Smooth muscle cell (in vitro differentiated cells): ENCODE results near the gene GMDS. TPM values are rescaled to one million over a fixed set of nuclear protein-coding genes. Genes with fewer than 3 reads are reported as not detected.

Experiments used
- DNase-seq: peaks from one replicate; lab custom pipeline; 2025; ENCODE audit not compliant: unreplicated experiment; lab: John Stamatoyannopoulos, UW
- H2AFZ ChIP-seq: fragments of 200-600 bp; sonication (generic); 2 replicates; pipeline ENCODE4 v1.6.0; 2016; ENCODE audit warnings: antibody characterized with exemption, low read depth, mild to moderate bottlenecking
- H3F3A ChIP-seq: fragments of 200-600 bp; sonication (generic); 2 replicates; pipeline ENCODE4 v1.6.0; 2017; ENCODE audit warnings: antibody characterized with exemption, low read depth
- H3K27ac ChIP-seq: fragments of 200-600 bp; sonication (generic); 2 replicates; pipeline ENCODE4 v1.5.1; 2016; ENCODE audit warnings: low read depth, mild to moderate bottlenecking
- H3K27me3 ChIP-seq: fragments of 200-600 bp; sonication (generic); 2 replicates; pipeline ENCODE4 v1.6.1; 2016; ENCODE audit warnings: low read depth, mild to moderate bottlenecking
- H3K36me3 ChIP-seq: fragments of 200-600 bp; sonication (generic); 2 replicates; pipeline ENCODE4 v1.5.1; 2016; ENCODE audit warnings: low read depth
- H3K4me1 ChIP-seq: fragments of 200-600 bp; sonication (generic); 2 replicates; pipeline ENCODE4 v1.5.1; 2016; ENCODE audit warnings: low read depth
- H3K4me2 ChIP-seq: fragments of 200-600 bp; sonication (generic); 2 replicates; pipeline ENCODE4 v1.6.0; 2016; ENCODE audit warnings: mild to moderate bottlenecking
- H3K4me3 ChIP-seq: fragments of 200-600 bp; sonication (generic); 2 replicates; pipeline ENCODE4 v1.5.1; 2016; ENCODE audit warnings: mild to moderate bottlenecking
- H3K79me2 ChIP-seq: fragments of 200-600 bp; sonication (generic); 2 replicates; pipeline ENCODE4 v1.6.0; 2016; ENCODE audit warnings: low read depth, mild to moderate bottlenecking
- H3K9ac ChIP-seq: fragments of 200-600 bp; sonication (generic); 2 replicates; pipeline ENCODE4 v1.6.0; 2016; ENCODE audit warnings: low read depth
- H3K9me3 ChIP-seq: fragments of 200-600 bp; sonication (generic); replicated peaks from 2 replicates; pipeline ENCODE4 v1.5.1; 2016; ENCODE audit warnings: low read depth
- H4K20me1 ChIP-seq: fragments of 200-600 bp; sonication (generic); 2 replicates; pipeline ENCODE4 v1.6.0; 2016; ENCODE audit warnings: low read depth
- WGBS: methylation state at CpG from one replicate; pipeline ENCODE4 v1.1.7; 2016; ENCODE audit warnings: low lambda C conversion rate; 5-methylcytosine and 5-hydroxymethylcytosine counted together
- polyA plus RNA-seq: library from polyadenylated mRNA; unstranded; fragments of >200 nt; fragmentation: Nextera tagmentation; extraction: Ambion mirVana; gene quantifications from 2 replicates; pipeline ENCODE4 v1.2.1, GENCODE V29; 2016
- total RNA-seq: library from RNA; depleted of rRNA; stranded (reverse); fragments of >200 nt; gene quantifications from 2 replicates; pipeline ENCODE4 v1.2.3, GENCODE V29; 2014
- TF ChIP-seq, protein P1 (sequence below): fragments of 200-600 bp; sonication (generic); IDR thresholded peaks from 2 replicates; pipeline ENCODE4 v1.5.1; 2017; ENCODE audit warnings: borderline replicate concordance, mild to moderate bottlenecking, antibody characterized with exemption; ENCODE audit not compliant: insufficient read depth, poor library complexity, severe bottlenecking

Gene GMDS
- total and polyA plus RNA-seq, 2 experiments from 2014 or later: 3.7 to 8.5 TPM

GRCh38 chr6:1576711-1577110 is 668.7 kb downstream of the GMDS start:
- H3K4me3 ChIP-seq: no peak overlapping the region
- no peaks in the 10 kb centered on the region for H3K27me3 ChIP-seq
- 96% methylated on average over 11 of the region's 11 CpGs for WGBS
- H3K79me2 ChIP-seq: no peaks in the 10 kb centered on the region
- H3F3A ChIP-seq: peaks cover 6% of the 10 kb centered on the region
- no peaks in the 10 kb centered on the region for H4K20me1 ChIP-seq
- H3K36me3 ChIP-seq: no peaks in the 10 kb centered on the region
- H3K4me1 ChIP-seq: peaks cover 11% of the 10 kb centered on the region
- DNase-seq: no peak
- TF ChIP-seq, protein P1, sequence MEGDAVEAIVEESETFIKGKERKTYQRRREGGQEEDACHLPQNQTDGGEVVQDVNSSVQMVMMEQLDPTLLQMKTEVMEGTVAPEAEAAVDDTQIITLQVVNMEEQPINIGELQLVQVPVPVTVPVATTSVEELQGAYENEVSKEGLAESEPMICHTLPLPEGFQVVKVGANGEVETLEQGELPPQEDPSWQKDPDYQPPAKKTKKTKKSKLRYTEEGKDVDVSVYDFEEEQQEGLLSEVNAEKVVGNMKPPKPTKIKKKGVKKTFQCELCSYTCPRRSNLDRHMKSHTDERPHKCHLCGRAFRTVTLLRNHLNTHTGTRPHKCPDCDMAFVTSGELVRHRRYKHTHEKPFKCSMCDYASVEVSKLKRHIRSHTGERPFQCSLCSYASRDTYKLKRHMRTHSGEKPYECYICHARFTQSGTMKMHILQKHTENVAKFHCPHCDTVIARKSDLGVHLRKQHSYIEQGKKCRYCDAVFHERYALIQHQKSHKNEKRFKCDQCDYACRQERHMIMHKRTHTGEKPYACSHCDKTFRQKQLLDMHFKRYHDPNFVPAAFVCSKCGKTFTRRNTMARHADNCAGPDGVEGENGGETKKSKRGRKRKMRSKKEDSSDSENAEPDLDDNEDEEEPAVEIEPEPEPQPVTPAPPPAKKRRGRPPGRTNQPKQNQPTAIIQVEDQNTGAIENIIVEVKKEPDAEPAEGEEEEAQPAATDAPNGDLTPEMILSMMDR: no peak
- H3K27ac ChIP-seq: no peak overlapping the region
- H3K9ac ChIP-seq: no peak overlapping the region
- no peak overlapping the region for H2AFZ ChIP-seq
- no peaks in the 10 kb centered on the region for H3K9me3 ChIP-seq
- no peak overlapping the region for H3K4me2 ChIP-seq

GRCh38 chr6:1576166-1576565 is 669.2 kb downstream of the GMDS start:
- H3K4me3 ChIP-seq: no peak overlapping the region
- 79% methylated on average over 9 of the region's 9 CpGs for WGBS
- no peaks in the 10 kb centered on the region for H3K36me3 ChIP-seq
- no peak overlapping the region for H2AFZ ChIP-seq
- no peak for DNase-seq
- no peaks in the 10 kb centered on the region for H3K9me3 ChIP-seq
- TF ChIP-seq, protein P1: no peak
- H3K4me2 ChIP-seq: peak overlapping the region; percentile 80
- no peaks in the 10 kb centered on the region for H3K79me2 ChIP-seq
- H3F3A ChIP-seq: peaks cover 6% of the 10 kb centered on the region
- H3K27me3 ChIP-seq: no peaks in the 10 kb centered on the region
- peaks cover 11% of the 10 kb centered on the region for H3K4me1 ChIP-seq
- no peaks in the 10 kb centered on the region for H4K20me1 ChIP-seq
- H3K27ac ChIP-seq: no peak overlapping the region
- H3K9ac ChIP-seq: no peak overlapping the region

DNA sequence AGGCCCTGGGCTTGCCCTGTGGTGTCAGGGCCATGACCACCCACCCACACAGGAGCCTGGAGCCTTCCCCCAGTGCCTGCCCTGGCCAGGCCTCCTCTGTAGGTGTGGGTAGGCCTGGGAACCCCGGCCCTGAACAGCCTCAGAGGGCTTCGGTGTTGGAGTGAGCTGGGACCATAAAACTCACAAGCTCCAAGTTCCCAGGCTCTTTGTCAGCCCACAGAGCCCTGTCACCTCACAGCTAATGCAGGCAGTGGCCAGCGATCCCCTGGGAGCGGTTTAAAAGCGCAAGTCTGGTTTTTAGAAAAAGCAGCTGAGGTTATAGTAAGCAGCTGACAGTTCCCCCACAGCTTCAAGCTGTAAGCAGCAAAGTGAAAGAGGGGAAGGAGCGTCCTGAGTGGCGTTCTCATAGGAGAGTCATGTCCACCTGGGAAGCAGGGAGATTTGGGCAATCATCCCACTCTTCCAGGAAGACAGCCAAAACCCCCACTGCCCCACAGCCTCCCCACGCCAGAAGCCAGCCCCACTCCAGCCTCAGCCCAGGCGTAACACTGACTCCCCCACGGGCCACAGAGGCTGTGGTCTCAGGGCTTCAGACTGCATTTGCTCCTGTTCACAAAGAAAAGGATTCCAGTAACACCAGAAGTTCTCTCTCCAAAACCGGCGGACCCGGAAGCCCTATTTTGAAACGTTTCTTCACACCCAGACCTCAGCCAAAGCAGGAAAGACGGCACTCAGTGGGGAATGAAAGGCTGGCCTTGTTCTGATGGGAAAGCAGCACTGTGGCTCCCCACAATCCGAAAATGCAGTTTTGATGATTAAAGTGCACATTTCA is 670.0 kb downstream of the GMDS start:
- no peak for DNase-seq
- H3K4me1 ChIP-seq: peaks cover 11% of the 10 kb centered on the region
- H3K9ac ChIP-seq: no peak overlapping the region
- no peaks in the 10 kb centered on the region for H3K79me2 ChIP-seq
- no peaks in the 10 kb centered on the region for H3K36me3 ChIP-seq
- H4K20me1 ChIP-seq: no peaks in the 10 kb centered on the region
- TF ChIP-seq, protein P1: no peak
- H3K9me3 ChIP-seq: no peaks in the 10 kb centered on the region
- 17% methylated on average over 16 of the region's 16 CpGs for WGBS
- H3K27me3 ChIP-seq: no peaks in the 10 kb centered on the region
- H3F3A ChIP-seq: peaks cover 6% of the 10 kb centered on the region
- H3K27ac ChIP-seq: peak overlapping the region; percentile 25
- peak overlapping the region; percentile 62 for H2AFZ ChIP-seq
- peak overlapping the region; percentile 80 for H3K4me2 ChIP-seq
- peak overlapping the region; percentile 11 for H3K4me3 ChIP-seq

- Histone ChIP-seq H3K9ac (no peak overlapping the region), H3F3A (peaks cover 6% of the 10 kb centered on the region), H3K79me2 (no peaks in the 10 kb centered on the region), H4K20me1 (no peaks in the 10 kb centered on the region), H3K9me3 (no peaks in the 10 kb centered on the region), H3K4me3 (no peak overlapping the region), H3K27me3 (no peaks in the 10 kb centered on the region), H3K27ac (peak overlapping the region; percentile 25), H3K4me2 (peak overlapping the region; percentile 80), H2AFZ (peak overlapping the region; percentile 62), H3K4me1 (peaks cover 11% of the 10 kb centered on the region), H3K36me3 (no peaks in the 10 kb centered on the region)
- 7% methylated on average over 6 of the region's 6 CpGs for WGBS
- DNase-seq: no peak
- TF ChIP-seq, protein P1: no peak
Observed at GRCh38 chr6:1574890-1575209, 670.6 kb downstream of the GMDS start.
